Measurements from ENCODE around the gene CAMTA1.

Gene CAMTA1

GRCh38 chr1:7040969-7041695, 255.9 kb downstream of the CAMTA1 start:
- no peak for DNase-seq (ENCODE audit: low read depth in 2 of 2)

- no peak for DNase-seq (ENCODE audit: low read depth in 2 of 2)
Measured at GRCh38 chr1:7042322-7043190, 257.3 kb downstream of the CAMTA1 start.

GRCh38 chr1:7043191-7043549, 257.9 kb downstream of the CAMTA1 start:
- DNase-seq (ENCODE audit: low read depth in 2 of 2), result no peak

GRCh38 chr1:7043719-7044535, 258.7 kb downstream of the CAMTA1 start:
- no peak for DNase-seq (ENCODE audit: low read depth in 2 of 2)

- DNase-seq (ENCODE audit: low read depth in 2 of 2), result no peak
Measured at GRCh38 chr1:7045897-7046296, 260.6 kb downstream of the CAMTA1 start.

- peak; percentile 38 to 45 for DNase-seq (ENCODE audit: low read depth in 2 of 2)
Measured at GRCh38 chr1:7046314-7046713, 261.1 kb downstream of the CAMTA1 start.

GRCh38 chr1:7046891-7047290, 261.6 kb downstream of the CAMTA1 start:
- DNase-seq (ENCODE audit: low read depth in 2 of 2), result no peak

- no peak for DNase-seq (ENCODE audit: low read depth in 2 of 2)
Measured at GRCh38 chr1:7047866-7048265, 262.6 kb downstream of the CAMTA1 start.

- DNase-seq (ENCODE audit: low read depth in 2 of 2), result no peak
Measured at GRCh38 chr1:7048395-7048794, 263.1 kb downstream of the CAMTA1 start.

GRCh38 chr1:7049913-7050625, 264.8 kb downstream of the CAMTA1 start:
- DNase-seq (ENCODE audit: low read depth in 2 of 2), result no peak

- no peak for DNase-seq (ENCODE audit: low read depth in 2 of 2)
Measured at GRCh38 chr1:7050751-7051665, 265.8 kb downstream of the CAMTA1 start.

- no peak for DNase-seq (ENCODE audit: low read depth in 2 of 2)
Measured at GRCh38 chr1:7052701-7053100, 267.4 kb downstream of the CAMTA1 start.

GRCh38 chr1:7060745-7061144, 275.5 kb downstream of the CAMTA1 start:
- DNase-seq (ENCODE audit: low read depth in 2 of 2), result no peak

- no peak for DNase-seq (ENCODE audit: low read depth in 2 of 2)
Measured at GRCh38 chr1:7062346-7063061, 277.2 kb downstream of the CAMTA1 start.

GRCh38 chr1:7063981-7064380, 278.7 kb downstream of the CAMTA1 start:
- DNase-seq (ENCODE audit: low read depth in 2 of 2), result no peak

- no peak for DNase-seq (ENCODE audit: low read depth in 2 of 2)
Measured at GRCh38 chr1:7068552-7068951, 283.3 kb downstream of the CAMTA1 start.

- DNase-seq (ENCODE audit: low read depth in 2 of 2), result no peak
Measured at GRCh38 chr1:7069931-7070330, 284.7 kb downstream of the CAMTA1 start.

GRCh38 chr1:7070389-7071029, 285.3 kb downstream of the CAMTA1 start:
- DNase-seq (ENCODE audit: low read depth in 2 of 2), result peak; percentile 15 to 22

- no peak for DNase-seq (ENCODE audit: low read depth in 2 of 2)
Measured at GRCh38 chr1:7076117-7076516, 290.9 kb downstream of the CAMTA1 start.
